ENCODE results near the gene LAMA5. TPM values are rescaled to one million over a fixed set of nuclear protein-coding genes. Genes with fewer than 3 reads are reported as not detected.
A peak's percentile ranks its signal among the peaks of the same experiment; 100 is the strongest.

The LAMA5 gene
- total RNA-seq, 1 experiment from 2014 or later = 321 TPM

DNA sequence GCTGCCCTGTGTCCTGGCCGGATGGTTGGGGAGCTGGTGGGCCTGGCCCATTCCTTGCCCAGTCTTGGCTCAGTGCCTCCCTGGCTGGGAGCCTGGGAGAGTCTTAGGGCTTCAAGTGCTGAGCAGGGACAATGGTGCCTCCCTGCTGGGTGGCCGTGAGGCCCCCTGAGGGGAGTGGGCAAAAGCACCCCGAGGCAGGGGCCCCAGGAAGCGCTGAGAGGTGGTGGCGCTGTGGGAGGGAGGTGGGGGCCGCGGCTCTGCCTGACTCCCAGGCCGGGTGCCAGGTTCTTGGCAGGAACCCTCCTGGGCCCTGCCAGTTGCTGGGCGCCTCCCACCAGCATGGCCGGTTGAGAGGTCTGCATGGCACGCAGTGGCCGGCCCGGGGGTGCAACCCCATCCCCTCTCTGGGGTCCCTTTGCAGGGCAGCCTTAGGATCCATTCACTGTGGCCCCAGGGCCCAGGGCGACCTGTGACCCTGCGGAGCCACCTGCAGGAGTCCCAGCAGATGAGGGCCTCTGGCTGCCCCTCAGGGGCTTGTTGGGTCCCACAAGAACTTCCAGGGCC is 10.6 kb upstream of the LAMA5 start:
- ChIA-PET POLR2A (no interaction called here), RAD21 (ENCODE audit: low non-redundant PET in 1 of 2, low total read pairs in 2 of 2, uncharacterized antibody in 2 of 2, unreplicated experiment in 2 of 2) (no interaction called here), CTCF (interaction anchor here (1.2 kb wide), 1 partner anchor 9 kb away, joined by 4 read pairs; no protein-coding TSS in a partner anchor)
- Histone ChIP-seq H3K27me3 (ENCODE audit: insufficient read depth, low read length) (no peaks in the 10 kb centered on the region), H3K4me3 (replicated peaks in 1 of 2; ENCODE audit: low read depth in 1 of 2, low read length in 2 of 2) (no peak overlapping the region), H4K20me1 (ENCODE audit: insufficient read depth) (no peaks in the 10 kb centered on the region), H3K79me2 (ENCODE audit: insufficient read depth, low read length) (no peaks in the 10 kb centered on the region), H3K4me1 (ENCODE audit: control insufficient read depth in 1 of 2, insufficient read depth in 2 of 2, low read length in 2 of 2) (peaks cover 24 to 56% of the 10 kb centered on the region in 2 experiments), H3K27ac (ENCODE audit: low read depth, low read length) (peak overlapping the region; percentile 59), H2AFZ (ENCODE audit: low read depth, low read length, poor library complexity, severe bottlenecking) (no peak overlapping the region), H3K4me2 (ENCODE audit: low read length) (peak overlapping the region; percentile 25), H3K9ac (ENCODE audit: low read length) (no peak overlapping the region), H3K9me2 (ENCODE audit: insufficient read depth) (no peaks in the 10 kb centered on the region), H3K9me3 (ENCODE audit: control insufficient read depth in 1 of 2, insufficient read depth in 1 of 2, low read depth in 1 of 2, low read length in 2 of 2) (no peaks in the 10 kb centered on the region), H3K36me3 (ENCODE audit: control insufficient read depth in 1 of 2, insufficient read depth in 2 of 2, low read length in 2 of 2) (peaks cover 0 to 5% of the 10 kb centered on the region in 2 experiments; a peak in 1 of 4 replicates)
- ATAC-seq (no peak), DNase-seq (ENCODE audit: low read depth, low spot score) (no peak)
- intact Hi-C loops (cut with micrococcal nuclease) = no loop called here
- no TSS peak for BruUV-seq (replicated peaks)
- no peak for TF ChIP-seq FOSL1 (IDR thresholded peaks at IDR 0.05; ENCODE audit: low read depth)
- TF ChIP-seq RAD21 (IDR thresholded peaks at IDR 0.05; ENCODE audit: low read depth) = no peak
- TF ChIP-seq POLR2A (IDR thresholded peaks at IDR 0.05; ENCODE audit: borderline replicate concordance, extremely low read depth, insufficient read depth, insufficient read length) = no peak
- no peak for TF ChIP-seq ELF1 (IDR thresholded peaks at IDR 0.05; ENCODE audit: borderline replicate concordance, low read depth)
- TF ChIP-seq JUND (IDR thresholded peaks at IDR 0.05) = no peak
- no peak for TF ChIP-seq CEBPB (IDR thresholded peaks at IDR 0.05; ENCODE audit: low read depth)
- TF ChIP-seq MAX (IDR thresholded peaks at IDR 0.05) = no peak
- no peak for TF ChIP-seq ZNF274 (IDR thresholded peaks at IDR 0.05; ENCODE audit: low read depth, low read length)
- no peak for TF ChIP-seq EGR1 (IDR thresholded peaks at IDR 0.05; ENCODE audit: low read depth)
- no peak for TF ChIP-seq CBX3 (IDR thresholded peaks at IDR 0.05; ENCODE audit: low read depth)
- no peak for TF ChIP-seq YY1 (IDR thresholded peaks at IDR 0.05; ENCODE audit: extremely low read depth, insufficient replicate concordance, low read depth, low read length)
- no peak for TF ChIP-seq POLR2AphosphoS5 (IDR thresholded peaks at IDR 0.05; ENCODE audit: low read depth, low read length)
- TF ChIP-seq SP1 (IDR thresholded peaks at IDR 0.05; ENCODE audit: low read depth) = no peak
- TF ChIP-seq TCF7L2 (IDR thresholded peaks at IDR 0.05; ENCODE audit: borderline replicate concordance, extremely low read depth, insufficient read depth, insufficient read length) = no peak
- TF ChIP-seq, protein P1, sequence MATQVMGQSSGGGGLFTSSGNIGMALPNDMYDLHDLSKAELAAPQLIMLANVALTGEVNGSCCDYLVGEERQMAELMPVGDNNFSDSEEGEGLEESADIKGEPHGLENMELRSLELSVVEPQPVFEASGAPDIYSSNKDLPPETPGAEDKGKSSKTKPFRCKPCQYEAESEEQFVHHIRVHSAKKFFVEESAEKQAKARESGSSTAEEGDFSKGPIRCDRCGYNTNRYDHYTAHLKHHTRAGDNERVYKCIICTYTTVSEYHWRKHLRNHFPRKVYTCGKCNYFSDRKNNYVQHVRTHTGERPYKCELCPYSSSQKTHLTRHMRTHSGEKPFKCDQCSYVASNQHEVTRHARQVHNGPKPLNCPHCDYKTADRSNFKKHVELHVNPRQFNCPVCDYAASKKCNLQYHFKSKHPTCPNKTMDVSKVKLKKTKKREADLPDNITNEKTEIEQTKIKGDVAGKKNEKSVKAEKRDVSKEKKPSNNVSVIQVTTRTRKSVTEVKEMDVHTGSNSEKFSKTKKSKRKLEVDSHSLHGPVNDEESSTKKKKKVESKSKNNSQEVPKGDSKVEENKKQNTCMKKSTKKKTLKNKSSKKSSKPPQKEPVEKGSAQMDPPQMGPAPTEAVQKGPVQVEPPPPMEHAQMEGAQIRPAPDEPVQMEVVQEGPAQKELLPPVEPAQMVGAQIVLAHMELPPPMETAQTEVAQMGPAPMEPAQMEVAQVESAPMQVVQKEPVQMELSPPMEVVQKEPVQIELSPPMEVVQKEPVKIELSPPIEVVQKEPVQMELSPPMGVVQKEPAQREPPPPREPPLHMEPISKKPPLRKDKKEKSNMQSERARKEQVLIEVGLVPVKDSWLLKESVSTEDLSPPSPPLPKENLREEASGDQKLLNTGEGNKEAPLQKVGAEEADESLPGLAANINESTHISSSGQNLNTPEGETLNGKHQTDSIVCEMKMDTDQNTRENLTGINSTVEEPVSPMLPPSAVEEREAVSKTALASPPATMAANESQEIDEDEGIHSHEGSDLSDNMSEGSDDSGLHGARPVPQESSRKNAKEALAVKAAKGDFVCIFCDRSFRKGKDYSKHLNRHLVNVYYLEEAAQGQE (IDR thresholded peaks at IDR 0.05; ENCODE audit: low read depth) = no peak
- no peak for TF ChIP-seq EZH2 (IDR thresholded peaks at IDR 0.05)
- TF ChIP-seq, protein P2, sequence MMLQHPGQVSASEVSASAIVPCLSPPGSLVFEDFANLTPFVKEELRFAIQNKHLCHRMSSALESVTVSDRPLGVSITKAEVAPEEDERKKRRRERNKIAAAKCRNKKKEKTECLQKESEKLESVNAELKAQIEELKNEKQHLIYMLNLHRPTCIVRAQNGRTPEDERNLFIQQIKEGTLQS (IDR thresholded peaks at IDR 0.05) = no peak
- no peak for TF ChIP-seq ZFX (IDR thresholded peaks at IDR 0.05)
- no peak for TF ChIP-seq ZBTB33 (IDR thresholded peaks at IDR 0.05; ENCODE audit: extremely low read depth, insufficient replicate concordance, low read length)
- TF ChIP-seq EZH2phosphoT487 (IDR thresholded peaks at IDR 0.05; ENCODE audit: borderline replicate concordance) = no peak
